Parathyroid adenoma (tissue), 2 donors: Measurements from ENCODE around the gene CYB5RL.

Source experiments
- H2AFZ ChIP-seq: fragments of 300-600 bp; sonication (generic); one replicate; pipeline ENCODE4 v1.7.0; 2017; ENCODE audit warnings: antibody characterized with exemption, mild to moderate bottlenecking
- H3K27ac ChIP-seq: fragments of 300-600 bp; sonication (generic); one replicate; pipeline ENCODE4 v1.7.0; 2017
- H3K27me3 ChIP-seq: fragments of 300-600 bp; sonication (generic); one replicate; pipeline ENCODE4 v1.7.0; 2017; ENCODE audit warnings: low read length; ENCODE audit not compliant: control insufficient read depth, insufficient read depth
- H3K36me3 ChIP-seq: fragments of 300-600 bp; sonication (generic); one replicate; pipeline ENCODE4 v1.7.0; 2017; ENCODE audit warnings: low read length; ENCODE audit not compliant: control insufficient read depth, insufficient read depth
- H3K4me1 ChIP-seq: fragments of 300-600 bp; sonication (generic); one replicate; pipeline ENCODE4 v1.7.0; 2017; ENCODE audit warnings: control low read depth
- H3K4me2 ChIP-seq: fragments of 300-600 bp; sonication (generic); one replicate; pipeline ENCODE4 v1.7.0; 2017; ENCODE audit warnings: low read length
- H3K4me3 ChIP-seq: fragments of 300-600 bp; sonication (generic); one replicate; pipeline ENCODE4 v1.7.0; 2017; ENCODE audit warnings: low read depth, low read length
- H3K79me2 ChIP-seq: fragments of 300-600 bp; sonication (generic); one replicate; pipeline ENCODE4 v1.7.0; 2017; ENCODE audit warnings: control low read depth
- H3K9ac ChIP-seq: fragments of 300-600 bp; sonication (generic); one replicate; pipeline ENCODE4 v1.7.0; 2017; ENCODE audit warnings: mild to moderate bottlenecking
- H3K9me3 ChIP-seq: fragments of 300-600 bp; sonication (generic); one replicate; pipeline ENCODE4 v1.7.0; 2017; ENCODE audit warnings: low read length; ENCODE audit not compliant: control insufficient read depth
- TF ChIP-seq, protein P1 (sequence below): fragments of 300-600 bp; sonication (generic); IDR thresholded peaks from one replicate; pipeline ENCODE4 v1.7.0; 2017; ENCODE audit warnings: antibody characterized with exemption, mild to moderate bottlenecking
- donor health status: primary hyperparathyroidism.

Gene CYB5RL

DNA sequence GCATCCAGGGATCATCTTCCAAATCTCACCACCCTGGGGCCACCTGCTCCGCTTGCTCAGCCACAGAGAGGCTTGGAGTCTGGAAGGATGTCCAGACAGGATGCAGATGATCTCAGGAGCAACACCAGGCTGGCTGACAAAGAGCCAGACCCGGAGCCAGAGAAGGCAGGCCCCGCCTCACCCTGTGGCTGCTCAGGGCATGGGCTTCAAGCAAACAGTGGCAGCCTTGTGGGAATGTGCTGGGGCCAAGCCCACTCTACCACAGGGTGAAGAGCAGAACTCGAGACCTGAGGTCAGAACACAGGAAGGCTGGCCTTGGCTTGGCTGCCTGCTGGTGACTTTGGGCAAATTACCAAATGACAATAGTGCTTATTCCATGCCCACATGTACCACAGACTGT lies 45.7 kb upstream of the CYB5RL start:
- Histone ChIP-seq H3K4me2 (no peak overlapping the region), H3K27ac (no peak overlapping the region), H3K27me3 (no peaks in the 10 kb centered on the region), H3K9me3 (no peaks in the 10 kb centered on the region), H3K9ac (no peak overlapping the region), H2AFZ (no peak overlapping the region), H3K4me3 (no peak overlapping the region), H3K36me3 (no peaks in the 10 kb centered on the region), H3K4me1 (no peaks in the 10 kb centered on the region), H3K79me2 (no peaks in the 10 kb centered on the region)
- TF ChIP-seq, protein P1, sequence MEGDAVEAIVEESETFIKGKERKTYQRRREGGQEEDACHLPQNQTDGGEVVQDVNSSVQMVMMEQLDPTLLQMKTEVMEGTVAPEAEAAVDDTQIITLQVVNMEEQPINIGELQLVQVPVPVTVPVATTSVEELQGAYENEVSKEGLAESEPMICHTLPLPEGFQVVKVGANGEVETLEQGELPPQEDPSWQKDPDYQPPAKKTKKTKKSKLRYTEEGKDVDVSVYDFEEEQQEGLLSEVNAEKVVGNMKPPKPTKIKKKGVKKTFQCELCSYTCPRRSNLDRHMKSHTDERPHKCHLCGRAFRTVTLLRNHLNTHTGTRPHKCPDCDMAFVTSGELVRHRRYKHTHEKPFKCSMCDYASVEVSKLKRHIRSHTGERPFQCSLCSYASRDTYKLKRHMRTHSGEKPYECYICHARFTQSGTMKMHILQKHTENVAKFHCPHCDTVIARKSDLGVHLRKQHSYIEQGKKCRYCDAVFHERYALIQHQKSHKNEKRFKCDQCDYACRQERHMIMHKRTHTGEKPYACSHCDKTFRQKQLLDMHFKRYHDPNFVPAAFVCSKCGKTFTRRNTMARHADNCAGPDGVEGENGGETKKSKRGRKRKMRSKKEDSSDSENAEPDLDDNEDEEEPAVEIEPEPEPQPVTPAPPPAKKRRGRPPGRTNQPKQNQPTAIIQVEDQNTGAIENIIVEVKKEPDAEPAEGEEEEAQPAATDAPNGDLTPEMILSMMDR, result no peak

DNA sequence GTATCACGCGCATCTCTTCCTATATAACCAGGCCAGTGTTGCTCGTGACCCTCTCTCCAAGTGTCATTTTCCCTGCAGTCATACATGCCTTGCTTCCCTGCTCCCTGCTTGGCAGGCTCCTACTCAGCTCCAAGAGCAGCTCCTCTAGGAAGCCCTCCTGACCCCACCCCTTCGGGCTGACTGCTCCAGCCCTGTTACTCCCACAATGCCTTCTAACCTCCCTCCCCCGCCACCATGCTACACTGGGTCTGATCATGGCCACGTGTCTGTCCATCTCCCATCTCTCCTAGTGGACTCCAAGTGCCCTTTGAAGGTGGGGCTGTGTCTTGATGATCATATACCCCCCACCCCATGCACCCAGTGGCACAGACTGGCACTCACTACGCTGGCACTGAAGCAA lies 44.8 kb upstream of the CYB5RL start:
- H3K4me1 ChIP-seq, result no peaks in the 10 kb centered on the region
- no peaks in the 10 kb centered on the region for H3K79me2 ChIP-seq
- no peak overlapping the region for H3K4me3 ChIP-seq
- no peak overlapping the region for H2AFZ ChIP-seq
- H3K36me3 ChIP-seq, result no peaks in the 10 kb centered on the region
- no peak overlapping the region for H3K9ac ChIP-seq
- H3K9me3 ChIP-seq, result no peaks in the 10 kb centered on the region
- H3K27ac ChIP-seq, result no peak overlapping the region
- no peaks in the 10 kb centered on the region for H3K27me3 ChIP-seq
- TF ChIP-seq, protein P1, result no peak
- no peak overlapping the region for H3K4me2 ChIP-seq

DNA sequence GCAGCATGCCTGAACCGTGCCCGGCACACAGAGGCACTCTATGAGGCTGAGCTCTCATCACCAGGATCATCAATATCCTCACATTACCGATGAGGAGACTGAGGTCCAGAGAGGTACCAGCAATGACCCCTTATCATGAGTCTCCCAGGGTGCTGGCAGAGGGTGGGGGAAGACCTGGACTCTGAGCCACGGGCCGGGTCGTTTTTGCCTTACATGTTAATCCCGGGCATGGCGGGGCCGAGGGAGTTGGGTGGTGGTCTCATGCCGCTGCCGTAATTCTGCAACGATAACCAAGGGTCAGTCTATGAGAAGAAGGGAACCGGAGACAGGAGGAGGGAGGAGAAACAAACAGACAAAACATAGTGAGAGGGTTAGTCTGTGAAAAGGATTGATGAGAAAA lies 43.2 kb upstream of the CYB5RL start:
- Histone ChIP-seq H3K4me3 (no peak overlapping the region), H3K4me1 (no peaks in the 10 kb centered on the region), H3K4me2 (no peak overlapping the region), H3K36me3 (no peaks in the 10 kb centered on the region), H2AFZ (no peak overlapping the region), H3K9me3 (no peaks in the 10 kb centered on the region), H3K27ac (no peak overlapping the region), H3K27me3 (no peaks in the 10 kb centered on the region), H3K9ac (no peak overlapping the region), H3K79me2 (no peaks in the 10 kb centered on the region)
- TF ChIP-seq, protein P1, result no peak

DNA sequence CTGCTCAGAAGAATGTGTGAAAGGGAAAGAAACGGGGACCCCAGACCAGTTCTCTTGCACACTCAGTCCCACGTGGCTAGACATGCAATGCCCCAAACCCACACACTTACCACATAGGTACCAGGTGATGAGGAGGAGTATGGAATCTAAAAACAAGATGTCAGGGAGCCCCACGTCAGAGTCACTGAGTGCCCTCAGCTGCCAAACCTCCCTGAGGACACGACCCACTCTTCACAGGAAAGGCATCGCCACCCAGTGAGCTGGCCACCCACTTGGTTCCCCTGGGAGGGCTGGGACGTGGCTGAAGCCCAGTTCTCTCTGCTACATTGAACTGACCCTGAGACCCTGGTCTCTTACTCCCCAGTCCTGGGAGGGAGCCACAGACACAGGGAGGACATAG lies 41.5 kb upstream of the CYB5RL start:
- Histone ChIP-seq H3K36me3 (no peaks in the 10 kb centered on the region), H3K9me3 (no peaks in the 10 kb centered on the region), H3K27ac (no peak overlapping the region), H3K27me3 (no peaks in the 10 kb centered on the region), H2AFZ (no peak overlapping the region), H3K4me3 (no peak overlapping the region), H3K79me2 (no peaks in the 10 kb centered on the region), H3K9ac (no peak overlapping the region), H3K4me1 (no peaks in the 10 kb centered on the region), H3K4me2 (no peak overlapping the region)
- TF ChIP-seq, protein P1, result no peak

DNA sequence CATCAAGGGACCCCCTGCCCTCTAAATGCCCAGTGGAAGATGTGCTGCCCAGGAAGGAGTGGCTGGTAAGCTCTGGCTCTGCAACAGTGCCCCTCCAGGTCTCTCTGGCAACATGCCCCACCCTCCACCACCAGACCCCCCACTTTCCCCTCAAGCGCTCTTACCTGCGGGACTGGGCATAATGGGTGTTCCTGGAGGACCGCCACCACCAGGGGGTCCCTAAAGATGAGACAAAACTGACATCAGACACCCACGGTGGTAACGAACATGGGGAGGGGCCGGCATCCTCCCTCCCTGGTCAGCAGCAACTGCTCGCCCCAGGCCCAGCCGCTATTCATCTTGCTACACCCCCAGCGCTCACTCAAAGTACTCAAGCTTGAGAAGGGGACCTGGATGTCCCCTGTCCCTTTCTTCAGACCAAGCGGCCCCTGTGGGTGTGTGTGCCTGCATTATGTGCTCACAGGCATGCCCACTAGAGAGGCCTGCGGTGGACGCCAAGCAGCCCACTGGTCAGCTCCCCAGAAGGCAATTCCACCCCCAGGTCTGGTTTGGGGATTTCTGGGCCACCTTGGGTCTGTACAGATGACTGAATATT lies 41.0 kb upstream of the CYB5RL start:
- H2AFZ ChIP-seq, result no peak overlapping the region
- no peaks in the 10 kb centered on the region for H3K27me3 ChIP-seq
- no peaks in the 10 kb centered on the region for H3K36me3 ChIP-seq
- H3K9me3 ChIP-seq, result no peaks in the 10 kb centered on the region
- H3K27ac ChIP-seq, result no peak overlapping the region
- TF ChIP-seq, protein P1, result no peak
- no peaks in the 10 kb centered on the region for H3K4me1 ChIP-seq
- H3K4me2 ChIP-seq, result no peak overlapping the region
- H3K79me2 ChIP-seq, result no peaks in the 10 kb centered on the region
- no peak overlapping the region for H3K4me3 ChIP-seq
- H3K9ac ChIP-seq, result no peak overlapping the region
